GM13977 (cell line): ENCODE results near the gene DDR1.

Source experiments
- DNase-seq: peaks from one replicate; pipeline ENCODE4 v3.0.0; 2012; ENCODE audit warnings: low spot score
- CTCF ChIP-seq: IDR thresholded peaks from 2 replicates; pipeline ENCODE4 v1.5.1; 2012; ENCODE audit warnings: mild to moderate bottlenecking, control low read depth; ENCODE audit not compliant: insufficient read depth; ENCODE audit errors: extremely low read depth, missing control alignments
- in situ Hi-C: fragments of 300-500 bp; cut with MboI; formaldehyde crosslinking; loops from one replicate; pipeline ENCODE4 v1.12.0; 2022; ENCODE audit warnings: low sequenced_read_pairs, low pct_unique_long_range_greater_than_20kb, mixed read lengths, inconsistent platforms; ENCODE audit not compliant: unreplicated experiment

The DDR1 gene

GRCh38 chr6:30837870-30838269 lies 46.4 kb upstream of the DDR1 start:
- TF ChIP-seq CTCF: no peak
- DNase-seq: no peak
- in situ Hi-C loops: no loop called here

GRCh38 chr6:30839671-30840070 lies 44.6 kb upstream of the DDR1 start:
- no peak for TF ChIP-seq CTCF
- in situ Hi-C loops: no loop called here
- DNase-seq: no peak

GRCh38 chr6:30840084-30840934 lies 44.0 kb upstream of the DDR1 start:
- in situ Hi-C loops: no loop called here
- DNase-seq: no peak
- TF ChIP-seq CTCF: no peak

- TF ChIP-seq CTCF: no peak
- in situ Hi-C loops: no loop called here
- DNase-seq: no peak
Observed at GRCh38 chr6:30840935-30841643, 43.2 kb upstream of the DDR1 start.

GRCh38 chr6:30841644-30842504 lies 42.4 kb upstream of the DDR1 start:
- in situ Hi-C loops: no loop called here
- no peak for TF ChIP-seq CTCF
- no peak for DNase-seq
